GM12891 (cell line): Measurements from ENCODE around the gene IMPDH1.

Experiments used
- DNase-seq: peaks from one replicate; pipeline ENCODE4 v3.0.0; 2011; ENCODE audit warnings: low spot score; ENCODE audit not compliant: insufficient read length
- FAIRE-seq: peaks from 2 replicates; lab custom pipeline; 2011; peaks lifted over from hg19 to GRCh38; lab: Jason Lieb, UNC
- PAX5 ChIP-seq: IDR thresholded peaks from 2 replicates; pipeline ENCODE4 v1.6.1; 2011; ENCODE audit warnings: low read length, moderate library complexity, mild to moderate bottlenecking; ENCODE audit not compliant: insufficient read depth, severe bottlenecking
- POLR2A ChIP-seq: IDR thresholded peaks from 2 replicates; pipeline ENCODE4 v1.6.1; 2011; ENCODE audit warnings: low read depth, low read length, control low read depth
- POLR2AphosphoS5 ChIP-seq: IDR thresholded peaks from 2 replicates; pipeline ENCODE4 v1.6.1; 2011; ENCODE audit warnings: low read depth, low read length, control low read depth
- POU2F2 ChIP-seq: IDR thresholded peaks from 2 replicates; pipeline ENCODE4 v1.6.1; 2011; ENCODE audit warnings: low read depth, mild to moderate bottlenecking, control low read depth, low read length, moderate library complexity
- SPI1 ChIP-seq: IDR thresholded peaks from 2 replicates; pipeline ENCODE4 v1.6.1; 2011; ENCODE audit warnings: low read depth, low read length, control low read depth
- TAF1 ChIP-seq: IDR thresholded peaks from 2 replicates; pipeline ENCODE4 v1.6.1; 2011; ENCODE audit warnings: low read depth, low read length, control low read depth

The IMPDH1 gene

GRCh38 chr7:128379900-128380479, 29.8 kb downstream of the IMPDH1 start:
- no peak for TF ChIP-seq SPI1
- no peak for TF ChIP-seq PAX5
- no peak for FAIRE-seq

GRCh38 chr7:128378637-128379036, 31.1 kb downstream of the IMPDH1 start:
- TF ChIP-seq POU2F2 (no peak), TAF1 (no peak), POLR2AphosphoS5 (no peak), POLR2A (no peak), SPI1 (no peak), PAX5 (no peak)
- no peak for FAIRE-seq
- no peak for DNase-seq

More at GRCh38 chr7:128379900-128380479, 29.8 kb downstream of the IMPDH1 start:
- no peak for DNase-seq

- no peak for DNase-seq
- FAIRE-seq = no peak
- TF ChIP-seq PAX5 = no peak
- TF ChIP-seq POLR2AphosphoS5 = no peak
- TF ChIP-seq TAF1 = no peak
- no peak for TF ChIP-seq POLR2A
- no peak for TF ChIP-seq POU2F2
- TF ChIP-seq SPI1 = no peak
Observed at GRCh38 chr7:128376077-128376476, 33.7 kb downstream of the IMPDH1 start.

- DNase-seq (no peak), FAIRE-seq (no peak)
- TF ChIP-seq POU2F2 = no peak
- TF ChIP-seq POLR2A = no peak
- no peak for TF ChIP-seq PAX5
- TF ChIP-seq POLR2AphosphoS5 = no peak
- TF ChIP-seq TAF1 = no peak
- no peak for TF ChIP-seq SPI1
Observed at GRCh38 chr7:128374041-128374440, 35.7 kb downstream of the IMPDH1 start.

GRCh38 chr7:128373606-128374005, 36.2 kb downstream of the IMPDH1 start:
- FAIRE-seq (no peak), DNase-seq (no peak)
- TF ChIP-seq TAF1 (no peak), POLR2AphosphoS5 (no peak), PAX5 (no peak), POLR2A (no peak), SPI1 (no peak), POU2F2 (no peak)

GRCh38 chr7:128370491-128370890, 39.3 kb downstream of the IMPDH1 start:
- DNase-seq = no peak
- TF ChIP-seq POLR2AphosphoS5 (no peak), TAF1 (no peak), POLR2A (no peak), POU2F2 (no peak)
- no peak for FAIRE-seq

GRCh38 chr7:128366986-128367385, 42.8 kb downstream of the IMPDH1 start:
- DNase-seq (no peak), FAIRE-seq (no peak)
- no peak for TF ChIP-seq POU2F2
- TF ChIP-seq SPI1 = no peak

- FAIRE-seq = no peak
- DNase-seq = no peak
- no peak for TF ChIP-seq POLR2AphosphoS5
- TF ChIP-seq POU2F2 = no peak
- no peak for TF ChIP-seq TAF1
- TF ChIP-seq POLR2A = no peak
- TF ChIP-seq SPI1 = no peak
- no peak for TF ChIP-seq PAX5
Observed at GRCh38 chr7:128366300-128366699, 43.5 kb downstream of the IMPDH1 start.

- no peak for FAIRE-seq
- no peak for DNase-seq
- TF ChIP-seq SPI1 (no peak), POLR2AphosphoS5 (no peak), TAF1 (no peak)
Observed at GRCh38 chr7:128365432-128365831, 44.4 kb downstream of the IMPDH1 start.

- DNase-seq (no peak), FAIRE-seq (no peak)
- no peak for TF ChIP-seq TAF1
- no peak for TF ChIP-seq POLR2AphosphoS5
- no peak for TF ChIP-seq POLR2A
- TF ChIP-seq POU2F2 = no peak
- no peak for TF ChIP-seq SPI1
- no peak for TF ChIP-seq PAX5
Observed at GRCh38 chr7:128364166-128364870, 45.5 kb downstream of the IMPDH1 start.
